ENCODE results near the gene PTPRN2. TPM values are rescaled to one million over a fixed set of nuclear protein-coding genes. Genes with fewer than 3 reads are reported as not detected.

Gene PTPRN2
- total and polyA plus RNA-seq, 2 donors (not counting 3 experiments of a cell fraction or from before 2014, with no cell fraction given) = 0.62 to 0.88 TPM

GRCh38 chr7:158006841-158007696 lies 580.6 kb downstream of the PTPRN2 start:
- Histone ChIP-seq H3K27ac (ENCODE audit: insufficient read depth, low read depth, low read length) (no peak overlapping the region), H3K9ac (replicated peaks; ENCODE audit: extremely low read depth, insufficient read depth, low read length) (no peak overlapping the region), H3K9me3 (replicated peaks; ENCODE audit: control insufficient read depth, insufficient read depth, low read length) (peaks cover 5% of the 10 kb centered on the region), H2AFZ (ENCODE audit: low read depth, low read length) (no peak overlapping the region), H3K4me3 (replicated peaks in 1 of 3; ENCODE audit: insufficient read depth in 1 of 3, low read depth in 1 of 3, low read length in 3 of 3) (no peak overlapping the region), H3K27me3 (ENCODE audit: control insufficient read depth in 2 of 2, insufficient read depth in 2 of 2, low read length in 2 of 2) (no peaks in the 10 kb centered on the region), H3K4me2 (ENCODE audit: insufficient read depth, low read length) (no peak overlapping the region), H3K9me1 (replicated peaks; ENCODE audit: control insufficient read depth, extremely low read depth, insufficient read depth, low read length) (no peaks in the 10 kb centered on the region), H4K20me1 (replicated peaks; ENCODE audit: control insufficient read depth, extremely low read depth, insufficient read depth, low read length) (no peaks in the 10 kb centered on the region), H3K79me2 (ENCODE audit: control insufficient read depth, insufficient read depth, low read length) (no peaks in the 10 kb centered on the region), H3K4me1 (ENCODE audit: control insufficient read depth, extremely low read depth, insufficient read depth, low read length) (no peaks in the 10 kb centered on the region), H3K36me3 (ENCODE audit: control insufficient read depth in 2 of 2, extremely low read depth in 1 of 2, insufficient read depth in 2 of 2, low read length in 2 of 2) (no peaks in the 10 kb centered on the region)
- BruUV-seq (replicated peaks) = no TSS peak
- TF ChIP-seq POLR2A (IDR thresholded peaks at IDR 0.05; ENCODE audit: low read depth, low read length) = no peak
- TF ChIP-seq POLR2AphosphoS5 (IDR thresholded peaks at IDR 0.05; ENCODE audit: insufficient read depth, low read depth, low read length) = no peak
- no peak for TF ChIP-seq CTCF (IDR thresholded peaks at IDR 0.05; ENCODE audit: extremely low read depth in 1 of 2, insufficient read depth in 1 of 2, low read depth in 1 of 2, low read length in 2 of 2)
- no peak for TF ChIP-seq MAX (IDR thresholded peaks at IDR 0.05; ENCODE audit: insufficient read depth, insufficient read length)
- TF ChIP-seq GATA2 (IDR thresholded peaks at IDR 0.05; ENCODE audit: insufficient read depth, insufficient read length, low read depth, low read length) = no peak
- TF ChIP-seq FOS (IDR thresholded peaks at IDR 0.05; ENCODE audit: borderline replicate concordance, insufficient read depth, low read length) = no peak
- no peak for TF ChIP-seq EZH2 (IDR thresholded peaks at IDR 0.05; ENCODE audit: borderline replicate concordance, low read depth, low read length, severe bottlenecking)
- TF ChIP-seq JUN (IDR thresholded peaks at IDR 0.05; ENCODE audit: borderline replicate concordance, insufficient read depth, insufficient read length, low read depth) = no peak
- no peak for TF ChIP-seq MYC (IDR thresholded peaks at IDR 0.05; ENCODE audit: low read depth, low read length)
- ChIA-PET CTCF (no interaction called here), POLR2A (no interaction called here)
- dilution Hi-C loops (cut with MboI; ENCODE audit: extremely low pct_ligation_motif_present, low sequenced_read_pairs) (no loop called here), intact Hi-C loops (cut with micrococcal nuclease) (no loop called here)
- DNase-seq (ENCODE audit: low read depth, low spot score) = no peak
- no peak for FAIRE-seq

All from endothelial cell of umbilical vein (primary cell).